SIG-M5 (cell line): ENCODE data around the gene RIT2.
"Not testable (repeated sequence)": the region's sequence is repeated elsewhere in the genome, so short reads cannot be mapped to it uniquely, and the experiment has no call there.

ENCODE experiments used
- DNase-seq: peaks from one replicate; lab custom pipeline; 2025; lab: John Stamatoyannopoulos, UW

RIT2 gene

DNA sequence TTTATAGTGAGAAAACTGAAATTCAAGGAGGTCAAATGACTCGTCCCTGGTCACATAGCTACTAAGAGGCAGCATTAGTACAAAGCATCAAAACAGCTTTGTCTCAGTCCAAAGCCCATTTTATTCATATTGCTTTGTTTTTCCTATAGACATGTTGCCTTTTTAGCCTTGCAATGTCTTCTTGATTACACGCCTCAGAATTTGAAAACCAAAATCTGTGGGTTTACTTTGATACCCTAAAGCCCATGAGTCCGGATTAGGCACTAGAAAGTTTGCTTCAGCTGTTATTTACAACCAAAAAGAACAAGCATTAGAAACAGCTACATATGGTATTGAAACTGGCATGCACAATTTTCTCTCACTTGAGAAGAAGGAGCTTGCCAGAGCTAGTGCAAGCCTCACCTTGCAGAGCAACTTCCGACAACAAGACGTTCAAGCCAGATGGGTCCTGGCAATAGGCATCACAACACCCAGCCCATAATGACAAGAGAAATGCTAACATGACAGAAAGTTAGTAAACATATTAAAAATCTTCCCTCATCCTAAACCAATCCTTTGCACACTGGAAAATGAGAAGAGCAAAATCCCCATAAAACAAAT lies 276.8 kb downstream of the RIT2 start:
- DNase-seq, result no peak

DNA sequence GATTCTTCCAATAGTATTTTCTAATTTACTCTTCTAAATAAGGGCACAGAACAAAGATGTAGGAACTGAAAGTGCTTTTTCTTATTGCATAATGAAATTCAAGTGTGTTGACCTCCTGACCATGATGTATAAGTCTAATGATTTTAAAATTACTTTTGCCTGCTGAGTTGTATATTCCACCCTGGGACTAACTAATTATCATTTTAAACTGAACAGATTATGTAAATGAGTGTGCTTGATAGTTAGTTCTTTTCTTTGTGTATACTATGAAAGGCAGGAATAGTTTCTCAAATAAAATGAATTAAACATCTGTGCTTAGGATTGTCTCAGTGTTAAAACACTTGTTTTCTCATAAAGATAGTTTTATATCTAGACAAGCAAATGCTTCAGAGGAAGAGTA lies 284.5 kb downstream of the RIT2 start:
- DNase-seq, result no peak

DNA sequence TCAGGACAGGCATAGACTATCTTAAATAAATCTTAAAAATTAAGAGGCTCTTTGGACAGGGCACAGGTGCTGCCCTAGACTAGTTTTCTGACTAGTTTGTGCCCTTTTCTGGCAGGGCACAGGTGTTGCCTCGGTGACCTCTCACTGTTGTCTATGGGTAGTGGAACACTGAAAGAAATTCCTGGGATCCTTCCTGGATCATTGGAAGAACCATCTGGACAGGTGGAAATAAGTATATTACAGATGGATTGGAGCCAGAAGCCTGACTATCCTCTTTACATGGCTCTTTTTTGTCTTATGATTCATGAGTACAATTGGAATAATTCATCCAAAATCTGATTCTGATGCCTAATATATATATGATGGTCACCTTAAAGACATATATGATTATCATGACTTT lies 286.6 kb downstream of the RIT2 start:
- DNase-seq, result no peak

DNA sequence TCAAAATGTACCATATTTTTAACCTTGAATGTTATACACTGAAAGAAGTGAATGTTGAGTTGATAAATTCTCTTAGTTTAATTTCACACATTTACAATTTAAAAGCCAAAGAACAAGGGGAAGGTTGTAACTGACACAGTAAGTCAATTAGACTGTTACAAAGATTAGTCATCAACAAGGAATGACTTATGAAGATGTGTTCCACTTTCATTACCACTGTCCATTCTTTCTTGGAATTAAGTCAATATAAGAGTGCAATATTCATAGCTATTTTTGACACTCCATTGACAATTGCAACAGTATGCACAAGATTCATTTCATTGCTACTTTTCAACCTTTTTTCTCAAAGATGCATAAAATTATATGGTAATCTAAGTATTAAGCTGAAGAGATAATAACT lies 291.3 kb downstream of the RIT2 start:
- DNase-seq, result no peak

DNA sequence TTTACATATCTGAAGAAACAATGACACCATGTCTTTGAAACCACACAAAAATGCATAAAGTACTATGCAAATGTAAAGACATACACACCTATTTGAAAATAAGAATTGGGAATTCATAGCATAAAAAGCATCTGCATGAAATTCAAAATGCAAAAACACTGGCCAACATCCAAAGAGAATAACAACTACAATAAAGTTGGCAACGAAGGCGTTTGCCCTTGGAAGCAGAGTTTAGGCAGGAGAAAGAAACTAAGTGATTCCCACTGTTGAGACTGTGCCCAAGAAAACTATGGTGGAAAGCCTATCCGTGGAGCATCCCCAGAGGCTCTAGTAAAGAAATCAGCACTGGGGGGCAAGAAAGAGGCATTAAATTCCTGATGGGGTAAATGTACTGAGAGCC lies 292.8 kb downstream of the RIT2 start:
- no peak for DNase-seq

DNA sequence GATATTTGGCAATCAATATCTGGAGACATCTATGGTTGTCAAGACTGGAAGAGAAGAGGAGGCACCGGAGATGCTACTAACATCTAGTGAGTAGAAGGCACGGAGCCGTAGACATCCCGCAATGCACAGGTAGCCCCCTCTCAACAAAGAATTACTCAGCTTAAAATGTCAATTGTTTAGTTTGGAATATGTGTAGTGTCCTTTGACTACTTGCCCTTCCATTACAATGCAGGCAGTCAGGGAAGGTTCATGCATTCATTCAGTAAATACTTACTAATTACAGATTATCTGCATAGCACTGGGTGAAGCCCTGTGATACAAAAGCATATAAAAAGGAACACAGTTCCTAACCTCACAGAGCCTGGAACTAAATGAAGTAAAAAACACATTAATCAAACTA lies 294.0 kb downstream of the RIT2 start:
- no peak for DNase-seq

DNA sequence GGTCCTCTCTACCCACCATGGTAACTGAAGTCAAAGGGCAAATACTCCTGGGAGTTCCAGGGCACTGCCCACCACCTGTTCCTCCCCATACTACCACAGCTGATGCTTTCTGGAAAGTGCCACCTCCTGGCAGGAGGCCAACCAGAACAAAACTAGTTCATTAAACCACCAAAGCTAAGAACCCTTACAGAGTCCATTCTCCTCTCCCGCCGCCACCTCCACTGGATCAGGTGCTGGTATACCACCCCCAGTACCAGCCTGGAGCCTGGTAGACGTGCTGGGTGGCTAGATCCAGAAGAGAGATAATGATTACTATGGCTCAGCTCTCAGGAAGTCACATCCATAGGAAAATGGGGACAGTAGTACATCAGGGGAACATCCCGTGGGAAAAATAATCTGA lies 300.9 kb downstream of the RIT2 start:
- DNase-seq, result no peak

DNA sequence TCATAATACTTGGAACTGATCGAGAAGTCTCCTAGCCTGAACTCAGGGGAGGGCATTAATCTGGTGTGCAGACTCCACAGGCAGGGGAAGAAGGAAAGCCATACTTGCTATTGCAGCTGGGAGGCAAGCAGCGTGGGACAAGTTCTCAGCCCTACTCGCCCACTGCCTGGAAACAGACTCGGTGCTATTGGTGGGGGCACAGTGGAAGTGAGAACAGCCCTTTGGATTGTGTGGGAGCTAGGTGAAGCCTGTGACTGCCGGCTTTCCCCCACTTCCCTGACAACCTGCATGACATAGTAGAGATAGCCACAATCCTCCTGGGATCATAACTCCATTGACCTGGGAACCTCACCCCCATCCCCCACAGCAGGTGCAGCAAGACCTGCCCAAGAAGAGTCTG lies 301.3 kb downstream of the RIT2 start:
- DNase-seq, result no peak

DNA sequence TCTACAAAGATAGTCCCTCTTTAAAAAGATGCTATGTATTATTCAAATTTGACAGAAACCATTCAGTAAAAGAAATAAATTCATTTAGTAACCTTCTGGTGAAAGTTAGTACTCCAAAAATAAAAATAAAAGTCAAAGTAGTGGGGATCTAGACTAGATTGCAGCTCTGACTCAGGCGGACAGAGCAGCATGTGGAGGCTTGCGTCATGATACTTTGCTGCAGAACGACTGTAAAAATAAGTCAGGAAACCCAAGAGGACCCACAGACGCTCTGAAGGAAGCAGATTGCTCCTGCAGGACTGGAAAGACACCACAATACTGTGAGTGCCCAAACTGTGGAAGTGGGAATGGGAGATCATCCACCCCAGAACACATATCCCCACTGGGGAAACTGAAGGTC lies 301.9 kb downstream of the RIT2 start:
- DNase-seq, result no peak

DNA sequence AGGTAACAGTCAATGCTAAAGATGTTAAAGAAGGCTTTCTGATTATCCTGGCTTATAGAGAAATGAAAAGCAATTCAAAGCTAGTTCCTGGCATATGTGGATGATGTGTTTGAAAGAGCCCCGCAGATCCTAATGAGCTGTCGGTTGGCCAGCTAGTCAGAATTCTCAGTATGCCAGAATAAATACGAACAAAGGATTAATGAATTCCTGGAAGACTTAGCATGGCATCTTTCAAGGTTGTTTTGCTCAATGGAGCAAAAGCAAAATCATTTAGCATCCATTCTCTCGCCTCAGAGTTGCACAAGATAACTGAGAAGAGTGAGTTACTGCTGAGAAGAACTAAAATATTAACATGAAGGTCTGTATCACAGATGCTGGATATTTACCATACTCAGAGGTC lies 307.6 kb downstream of the RIT2 start:
- DNase-seq, result no peak

DNA sequence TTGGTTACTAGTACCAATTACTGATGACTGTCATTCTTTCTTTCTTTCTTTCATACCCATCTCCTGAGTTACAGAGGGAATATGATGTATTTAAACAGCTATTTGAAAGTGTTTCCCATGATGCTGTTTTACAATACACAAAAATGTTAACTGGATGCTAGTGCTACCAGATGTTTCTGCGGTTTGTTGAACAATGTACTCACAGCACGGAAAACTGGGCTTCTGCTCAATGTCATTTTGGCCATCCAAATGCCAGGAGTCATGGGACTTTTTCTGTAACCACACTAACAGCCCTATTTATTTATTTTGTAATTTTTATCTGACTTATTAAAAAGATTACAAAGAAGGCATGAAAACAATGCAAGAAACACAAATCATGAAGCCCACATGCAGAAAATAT lies 313.8 kb downstream of the RIT2 start:
- DNase-seq, result no peak

DNA sequence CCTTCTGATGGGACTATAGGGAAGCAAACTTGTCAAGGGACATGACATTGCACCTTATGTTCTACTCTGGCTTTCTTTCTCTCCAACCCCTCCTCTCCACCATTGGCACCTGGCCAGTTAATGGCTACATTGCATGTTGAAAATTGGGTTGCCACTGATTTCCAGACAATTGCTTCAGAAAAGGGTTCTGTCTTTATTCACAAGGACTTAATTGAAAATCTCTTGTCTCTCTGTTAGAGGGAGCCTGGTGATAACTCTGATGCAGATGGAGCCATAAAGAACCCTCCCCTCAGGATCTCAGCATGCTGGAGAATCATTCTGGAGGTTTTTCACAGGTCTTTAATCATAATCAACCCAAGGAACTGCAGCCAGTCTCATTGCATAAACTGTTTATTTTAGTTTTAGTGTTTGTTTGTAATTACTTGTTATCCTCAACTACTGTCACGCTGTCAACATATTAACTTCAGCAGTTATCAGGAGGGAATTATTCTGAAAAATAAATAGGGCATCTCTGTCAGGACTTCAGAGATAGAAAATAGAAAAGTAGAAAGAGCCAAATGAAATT lies 316.8 kb downstream of the RIT2 start:
- DNase-seq, result no peak

DNA sequence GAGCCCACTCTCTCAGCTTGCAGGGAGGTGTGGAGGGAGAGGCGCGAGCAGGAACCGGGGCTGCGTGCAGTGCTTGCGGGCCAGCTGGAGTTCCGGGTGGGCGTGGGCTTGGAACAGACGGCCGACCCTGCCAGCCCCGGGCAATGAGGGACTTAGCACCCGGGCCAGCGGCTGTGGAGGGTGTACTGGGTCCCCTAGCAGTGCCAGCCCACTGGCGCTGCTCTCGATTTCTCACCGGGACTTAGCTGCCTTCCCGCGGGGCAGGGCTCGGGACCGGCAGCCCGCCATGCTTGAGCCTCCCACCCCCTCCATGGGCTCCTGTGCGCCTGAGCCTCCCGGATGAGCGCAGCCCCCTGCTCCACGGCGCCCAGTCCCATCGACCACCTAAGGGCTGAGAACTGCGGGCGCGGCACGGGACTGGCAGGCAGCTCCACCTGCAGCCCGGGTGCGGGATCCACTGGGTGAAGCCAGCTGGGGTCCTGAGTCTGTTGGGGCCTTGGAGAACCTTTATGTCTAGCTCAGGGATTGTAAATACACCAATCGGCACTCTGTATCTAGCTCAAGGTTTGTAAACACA lies 320.2 kb downstream of the RIT2 start:
- DNase-seq, result not testable (repeated sequence)

DNA sequence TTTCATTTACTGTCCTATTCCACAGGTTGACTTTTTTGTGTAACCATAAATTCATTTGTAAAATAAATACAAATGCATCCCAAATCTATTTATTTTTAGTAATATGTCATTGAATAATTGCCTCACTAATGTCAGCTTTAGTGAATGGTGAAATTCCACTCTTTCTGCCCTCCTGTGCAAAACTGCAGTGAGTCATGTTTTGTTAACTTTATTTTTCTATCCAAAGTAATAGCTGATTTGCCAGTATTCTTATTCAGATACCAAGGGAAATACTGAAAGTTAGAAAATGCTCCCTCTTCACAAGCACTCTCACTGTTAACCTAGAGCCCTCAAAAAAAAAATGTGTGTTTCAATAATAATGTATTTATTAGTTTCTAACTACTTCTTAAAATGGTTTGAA lies 322.8 kb downstream of the RIT2 start:
- DNase-seq, result no peak

DNA sequence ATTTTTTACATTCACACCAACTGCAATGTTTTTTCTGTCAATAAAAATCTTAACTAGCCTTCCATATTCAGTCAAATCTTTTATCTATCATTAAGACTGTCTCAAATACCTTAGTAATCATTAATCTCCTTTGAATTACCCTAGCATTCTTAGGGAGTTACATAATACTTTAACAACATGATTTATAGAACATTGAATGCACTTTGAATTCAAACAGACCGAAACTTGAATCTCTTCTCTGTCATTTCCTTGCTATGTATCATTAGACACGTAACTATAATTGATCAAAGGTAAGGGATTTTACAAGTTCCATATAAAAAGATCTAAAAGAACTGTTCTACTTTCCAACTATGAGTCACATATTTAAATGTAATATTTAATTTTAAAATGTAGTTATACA lies 330.9 kb downstream of the RIT2 start:
- no peak for DNase-seq

DNA sequence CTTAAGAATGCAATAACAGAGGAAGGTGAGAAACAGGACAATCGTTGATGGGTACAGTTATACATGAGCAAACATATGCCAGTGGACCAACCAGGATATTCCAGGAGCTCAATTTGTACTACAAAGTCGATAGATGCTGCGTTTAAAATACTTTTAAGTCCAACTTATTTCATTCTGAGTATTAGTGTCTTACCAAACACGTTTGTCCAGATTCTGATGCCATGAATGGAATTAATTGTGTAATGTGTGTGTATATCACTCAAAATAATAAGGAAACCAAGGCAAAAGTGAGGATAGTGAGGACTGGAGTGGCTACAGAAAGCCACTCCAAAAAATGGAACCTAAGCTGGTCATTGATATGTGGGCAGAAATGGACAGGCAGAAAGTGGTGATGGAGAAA lies 332.6 kb downstream of the RIT2 start:
- no peak for DNase-seq

DNA sequence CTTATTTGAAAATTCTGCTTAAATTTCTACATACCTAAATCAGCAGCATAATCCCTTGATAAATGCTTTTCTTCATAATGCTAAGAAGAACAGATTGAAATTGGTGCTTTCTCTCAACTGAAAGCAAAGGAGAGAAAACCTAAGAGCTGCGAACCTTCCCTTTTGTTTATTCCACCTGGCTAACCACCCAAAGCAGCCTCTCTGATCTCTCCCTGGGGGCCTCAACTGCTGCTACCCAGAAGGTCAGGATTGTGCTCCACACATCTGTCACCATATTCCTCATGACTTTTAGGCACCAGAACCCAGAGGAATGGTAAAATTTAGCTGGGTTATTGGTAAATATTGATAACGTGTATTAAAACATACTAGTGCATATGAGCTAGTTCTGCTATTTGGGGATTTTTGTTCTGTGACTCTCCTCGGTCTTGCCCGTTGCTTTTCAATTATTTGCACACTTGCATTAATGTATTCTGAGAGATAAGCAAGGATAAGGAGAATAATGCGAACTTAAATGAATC lies 334.1 kb downstream of the RIT2 start:
- no peak for DNase-seq

DNA sequence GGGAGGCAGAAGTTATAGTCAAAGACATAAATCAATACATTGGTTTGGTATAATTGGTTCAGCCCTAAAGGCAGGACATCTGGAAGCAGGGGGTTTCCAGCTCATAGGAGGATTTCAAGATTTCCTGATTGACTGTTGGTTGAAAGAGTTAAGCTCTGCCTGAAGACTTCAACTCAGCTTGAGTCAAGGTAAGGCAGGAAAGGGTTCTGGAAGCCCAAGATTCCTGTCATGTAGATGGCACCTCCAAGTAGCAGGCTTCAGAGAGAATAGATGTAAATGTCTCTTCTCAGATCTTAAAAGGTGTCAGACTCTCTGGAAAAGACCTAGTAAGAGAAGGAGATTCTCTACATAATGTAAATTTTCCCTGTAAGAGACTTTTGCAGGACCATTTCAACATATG lies 335.3 kb downstream of the RIT2 start:
- DNase-seq, result no peak

DNA sequence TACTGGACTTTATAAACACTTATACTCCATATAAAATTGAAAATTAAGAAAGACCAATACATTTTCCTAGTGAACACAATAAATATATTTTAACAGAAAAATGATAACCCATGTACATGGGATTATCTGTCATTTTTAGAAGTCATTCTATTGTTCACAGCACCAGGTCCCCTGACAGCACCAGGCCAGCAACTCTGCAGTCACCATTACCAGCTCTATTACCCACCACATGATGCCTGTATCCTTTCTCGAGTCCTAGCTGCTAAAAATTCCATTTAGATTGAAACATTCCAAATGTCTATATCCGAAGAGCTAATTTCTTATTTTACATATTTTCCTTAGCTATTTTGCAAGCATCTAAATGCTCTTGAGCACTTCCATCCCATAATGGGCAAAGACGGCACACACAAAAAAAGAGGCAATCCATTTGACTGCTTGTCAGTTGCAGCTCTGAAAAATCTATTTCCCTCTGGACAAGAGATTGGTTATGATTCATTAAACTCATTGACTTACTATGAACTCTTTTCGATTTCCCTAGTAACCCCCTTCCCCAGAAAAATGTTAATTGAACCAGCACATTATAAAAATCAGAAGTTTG lies 336.9 kb downstream of the RIT2 start:
- DNase-seq, result no peak

DNA sequence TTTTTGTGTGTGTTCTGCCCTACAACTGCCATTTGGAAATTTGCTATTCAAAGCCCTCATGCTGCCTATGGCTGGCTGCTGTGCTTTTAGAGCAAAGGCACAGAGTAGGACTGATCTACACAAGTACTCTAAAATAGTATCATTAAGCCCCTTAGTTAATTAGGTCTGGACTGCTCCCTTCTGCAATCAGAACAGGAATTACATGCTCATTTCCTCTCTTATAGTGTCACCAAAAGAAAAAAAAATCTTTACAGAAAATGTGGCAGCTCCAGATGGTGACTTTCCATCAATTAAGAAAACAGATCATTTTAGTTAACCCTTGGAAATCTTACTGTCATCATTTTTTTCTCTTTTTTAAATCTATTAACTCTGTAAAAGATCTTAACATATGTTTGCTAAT lies 337.5 kb downstream of the RIT2 start:
- DNase-seq, result no peak

DNA sequence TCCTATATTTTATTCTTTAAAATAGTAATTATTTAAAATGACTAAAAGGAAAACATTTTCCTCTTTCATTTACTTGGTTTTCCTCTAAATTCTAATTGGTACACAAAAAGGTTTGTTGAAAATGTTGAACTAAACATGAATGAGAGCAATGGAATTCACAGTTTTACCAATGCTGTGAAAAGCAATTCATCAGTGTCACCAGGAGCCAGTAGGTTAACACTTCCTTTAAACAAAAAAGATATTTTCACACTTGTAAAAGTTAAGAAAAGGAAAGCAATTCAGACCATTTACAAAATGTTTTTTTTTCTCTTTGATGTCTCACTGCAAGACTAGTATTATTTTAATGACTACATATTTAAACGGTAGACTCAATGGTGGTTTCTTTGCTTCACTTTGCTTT lies 341.6 kb downstream of the RIT2 start:
- DNase-seq, result no peak

DNA sequence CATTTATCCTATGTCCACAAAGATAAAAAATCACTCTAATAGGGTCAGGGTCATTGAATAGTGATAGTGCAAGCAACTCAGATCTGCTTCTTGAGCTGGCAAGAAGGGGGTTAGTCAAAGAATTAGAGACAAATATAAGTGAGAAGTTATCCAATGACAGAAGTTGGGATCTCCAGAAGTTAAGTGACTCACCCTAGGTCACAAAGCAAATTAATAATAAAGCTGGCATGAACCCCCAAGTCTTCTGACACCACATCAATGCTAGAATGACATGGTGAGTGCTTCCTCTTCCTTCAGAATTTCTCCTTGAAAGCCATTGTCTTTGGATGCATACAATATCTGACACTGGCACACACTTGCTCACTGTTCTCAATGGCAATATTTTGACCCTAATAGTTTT lies 343.5 kb downstream of the RIT2 start:
- DNase-seq, result no peak

DNA sequence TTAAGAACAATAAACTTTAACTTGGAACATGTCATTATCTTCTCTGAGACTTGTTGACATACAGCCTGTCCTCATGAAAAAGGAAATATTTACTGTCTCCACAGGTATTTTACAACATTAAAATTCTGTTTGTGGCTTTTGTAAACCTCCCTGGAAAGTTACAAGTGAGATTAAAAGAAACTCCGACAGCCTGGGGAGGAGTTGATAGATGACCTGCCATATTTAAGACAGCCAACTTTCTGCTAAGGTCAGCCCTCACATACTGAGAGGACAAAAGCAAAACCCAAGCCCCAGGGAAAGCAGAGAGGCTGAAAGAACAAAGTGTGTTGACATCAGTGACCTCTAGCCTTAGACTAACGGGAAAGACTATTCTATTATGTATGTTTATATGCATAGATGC lies 350.2 kb downstream of the RIT2 start:
- no peak for DNase-seq

DNA sequence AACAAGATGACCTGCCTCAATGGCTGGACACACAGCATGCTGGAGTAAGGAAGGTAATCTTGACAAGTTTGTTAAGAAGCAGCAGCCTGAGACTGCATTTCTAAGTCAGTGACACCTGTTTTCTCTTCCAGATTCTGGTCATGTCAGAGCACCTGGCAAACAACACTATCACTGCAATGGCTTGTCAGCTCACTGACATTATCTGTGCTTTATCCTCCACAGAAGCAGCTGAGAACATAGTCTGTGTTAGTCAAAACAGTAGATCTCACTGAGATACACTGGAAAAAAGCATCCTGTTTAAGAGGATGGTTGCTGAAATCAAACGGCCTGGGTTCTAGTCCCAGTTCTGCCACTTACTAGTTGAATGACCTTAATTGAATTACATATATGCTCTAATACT lies 355.2 kb downstream of the RIT2 start:
- no peak for DNase-seq
